Activated naive CD4-positive, alpha-beta T cell treated with anti-CD3 and anti-CD28 coated beads, Interleukin-2, amount 50 U/mL, for 24 hours (primary cell): ENCODE results near the gene TMEM59L.

Experiments used
- H3K27ac Mint-ChIP-seq: one replicate; pipeline ENCODE4 v1.8.0; 2021; ENCODE audit warnings: mild to moderate bottlenecking, mixed read lengths
- H3K27me3 Mint-ChIP-seq: one replicate; pipeline ENCODE4 v1.8.0; 2021; ENCODE audit warnings: mixed read lengths
- H3K36me3 Mint-ChIP-seq: one replicate; pipeline ENCODE4 v1.8.0; 2021; ENCODE audit warnings: mixed read lengths
- H3K4me1 Mint-ChIP-seq: one replicate; pipeline ENCODE4 v1.8.0; 2021; ENCODE audit warnings: mixed read lengths
- H3K4me3 Mint-ChIP-seq: one replicate; pipeline ENCODE4 v1.8.0; 2021; ENCODE audit warnings: mild to moderate bottlenecking, mixed read lengths
- H3K9me3 Mint-ChIP-seq: one replicate; pipeline ENCODE4 v1.8.0; 2021; ENCODE audit warnings: mixed read lengths

The TMEM59L gene

DNA sequence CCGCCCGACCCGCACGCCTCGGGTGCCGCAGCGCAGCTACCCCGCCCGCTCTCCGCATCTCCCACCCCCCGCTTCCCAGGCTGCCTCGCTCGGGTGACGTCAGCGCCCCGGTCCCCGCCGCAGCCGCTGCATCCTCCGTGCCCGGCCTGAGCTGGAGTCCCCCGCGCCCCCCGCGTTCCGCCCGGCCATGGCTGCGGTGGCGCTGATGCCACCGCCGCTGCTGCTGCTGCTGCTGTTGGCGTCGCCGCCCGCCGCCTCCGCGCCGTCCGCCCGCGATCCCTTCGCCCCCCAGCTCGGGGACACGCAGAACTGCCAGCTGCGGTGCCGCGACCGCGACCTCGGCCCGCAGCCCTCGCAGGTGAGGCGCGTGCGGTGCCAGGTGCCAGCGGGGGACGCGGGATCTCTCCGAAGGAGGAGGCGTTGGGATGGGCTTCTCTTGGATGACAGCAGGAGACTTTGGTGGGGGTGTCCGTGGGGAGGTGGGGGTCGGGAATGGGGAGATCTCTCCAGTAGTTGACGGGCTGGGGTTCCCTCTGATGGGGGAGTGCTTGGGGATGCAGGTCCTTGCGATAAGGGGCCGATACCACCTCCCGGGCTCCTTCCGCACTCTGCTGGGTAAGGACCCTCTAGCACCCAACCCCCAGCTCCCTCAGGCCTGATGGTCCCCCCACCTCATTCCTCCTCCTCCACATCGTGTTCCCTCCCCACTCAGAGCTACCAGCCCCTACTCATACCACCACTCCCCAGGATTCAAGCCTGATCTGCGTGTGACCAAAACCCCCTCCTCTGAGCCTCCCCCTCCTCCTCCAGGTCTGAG is at the start of gene TMEM59L:
TSS of gene TMEM59L (plus strand) at position 99 of the 817 bp plus-strand sequence. CDS start at position 188, 89 bp downstream.
- no peaks in the 10 kb centered on the region for H3K9me3 Mint-ChIP-seq
- H3K4me3 Mint-ChIP-seq, result peak within 1 kb of the TSS; percentile 79
- H3K36me3 Mint-ChIP-seq, result no peaks in the 10 kb centered on the region
- H3K27me3 Mint-ChIP-seq, result peaks cover 46% of the 10 kb centered on the region
- H3K4me1 Mint-ChIP-seq, result peaks cover 23% of the 10 kb centered on the region
- no peak within 1 kb of the TSS for H3K27ac Mint-ChIP-seq

DNA sequence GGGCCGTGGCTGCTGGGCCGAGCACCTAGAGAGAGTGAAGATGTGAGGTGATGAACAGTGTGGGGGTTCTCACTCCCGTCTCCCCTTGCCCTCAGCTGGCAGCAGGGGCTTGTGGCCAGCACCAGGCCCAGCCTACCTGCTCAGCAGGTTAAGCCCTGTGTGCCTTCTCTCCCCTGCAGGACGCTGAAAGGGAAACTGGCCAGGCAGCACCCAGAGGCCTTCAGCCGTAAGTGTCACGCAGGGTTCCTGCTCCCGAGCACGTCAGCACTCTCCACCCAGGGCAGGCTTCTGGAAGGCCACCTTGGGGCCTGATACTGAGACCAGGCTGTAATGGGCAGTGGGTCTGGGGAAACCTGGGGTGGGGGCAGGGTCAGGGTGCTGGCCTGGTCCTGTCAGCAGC is 45.7 kb upstream of the TMEM59L start:
- Mint-ChIP-seq H3K9me3 (no peaks in the 10 kb centered on the region), H3K27ac (no peak overlapping the region), H3K4me3 (no peak overlapping the region), H3K27me3 (no peaks in the 10 kb centered on the region), H3K4me1 (peaks cover 6% of the 10 kb centered on the region), H3K36me3 (peaks cover 8% of the 10 kb centered on the region)

DNA sequence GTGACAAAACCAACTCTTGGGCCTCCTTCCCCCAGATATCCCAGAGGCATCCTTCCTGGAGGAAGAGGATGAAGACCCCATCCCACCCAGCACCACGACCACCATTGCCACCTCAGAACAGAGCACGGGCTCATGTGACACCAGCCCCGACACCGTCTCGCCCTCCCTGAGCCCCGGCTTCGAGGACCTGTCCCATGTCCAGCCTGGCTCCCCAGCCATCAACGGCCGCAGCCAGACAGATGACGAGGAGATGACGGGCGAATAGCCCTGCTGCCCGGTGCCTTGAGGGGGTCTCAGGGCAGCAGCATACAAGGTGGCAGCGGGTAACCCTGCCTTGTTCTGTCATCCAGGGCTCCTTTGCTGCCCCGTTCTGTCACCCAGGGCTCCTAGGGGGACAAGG is 44.3 kb upstream of the TMEM59L start:
- peaks cover 16% of the 10 kb centered on the region for H3K36me3 Mint-ChIP-seq
- no peak overlapping the region for H3K4me3 Mint-ChIP-seq
- no peaks in the 10 kb centered on the region for H3K9me3 Mint-ChIP-seq
- H3K4me1 Mint-ChIP-seq, result peaks cover 17% of the 10 kb centered on the region
- H3K27me3 Mint-ChIP-seq, result no peaks in the 10 kb centered on the region
- H3K27ac Mint-ChIP-seq, result no peak overlapping the region

DNA sequence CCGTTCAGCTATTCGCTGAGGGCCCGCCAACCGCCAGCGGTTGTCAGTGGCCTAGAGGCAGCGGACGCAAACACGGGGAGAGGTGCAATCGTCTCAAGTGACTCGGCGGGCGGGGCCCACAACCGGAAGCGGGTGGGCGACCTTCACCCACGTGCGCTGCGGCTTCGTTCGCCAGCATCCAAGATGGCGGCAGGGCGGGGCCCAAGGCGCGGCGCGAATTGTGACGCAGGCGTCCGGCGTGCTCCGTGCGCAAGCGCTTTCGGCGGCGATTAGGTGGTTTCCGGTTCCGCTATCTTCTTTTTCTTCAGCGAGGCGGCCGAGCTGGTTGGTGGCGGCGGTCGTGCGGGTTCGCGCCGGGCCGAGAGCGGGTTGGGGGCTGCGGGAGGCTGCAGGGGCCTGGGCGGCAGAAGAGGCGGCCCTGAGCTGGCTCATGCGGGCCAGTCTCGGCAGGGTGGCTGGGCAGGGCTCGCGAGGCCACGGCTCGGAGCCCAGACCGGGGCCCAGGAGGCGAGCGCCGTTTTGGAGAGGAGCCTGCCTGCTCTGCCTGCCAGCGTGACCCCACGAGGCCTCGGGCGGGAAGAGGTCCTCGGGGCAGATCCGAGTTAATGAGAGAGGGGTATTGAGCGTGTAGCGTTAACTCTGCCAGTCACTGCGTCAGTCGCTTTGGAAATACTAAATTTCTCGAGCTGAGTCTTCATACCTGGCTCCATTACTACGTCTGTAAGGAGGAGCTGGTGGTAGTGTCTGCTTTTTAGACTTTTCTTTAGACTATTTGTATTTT is 40.9 kb upstream of the TMEM59L start, which contains the start of gene UBA52:
TSS of gene UBA52 (plus strand) at position 294 of the 781 bp plus-strand sequence. CDS start 1,444 bp downstream, outside the sequence.
- H3K36me3 Mint-ChIP-seq, result peaks cover 22% of the 10 kb centered on the region
- H3K27ac Mint-ChIP-seq, result peak within 1 kb of the TSS; percentile 97
- no peaks in the 10 kb centered on the region for H3K27me3 Mint-ChIP-seq
- no peaks in the 10 kb centered on the region for H3K9me3 Mint-ChIP-seq
- H3K4me3 Mint-ChIP-seq, result peak within 1 kb of the TSS; percentile 96
- H3K4me1 Mint-ChIP-seq, result peaks cover 25% of the 10 kb centered on the region

DNA sequence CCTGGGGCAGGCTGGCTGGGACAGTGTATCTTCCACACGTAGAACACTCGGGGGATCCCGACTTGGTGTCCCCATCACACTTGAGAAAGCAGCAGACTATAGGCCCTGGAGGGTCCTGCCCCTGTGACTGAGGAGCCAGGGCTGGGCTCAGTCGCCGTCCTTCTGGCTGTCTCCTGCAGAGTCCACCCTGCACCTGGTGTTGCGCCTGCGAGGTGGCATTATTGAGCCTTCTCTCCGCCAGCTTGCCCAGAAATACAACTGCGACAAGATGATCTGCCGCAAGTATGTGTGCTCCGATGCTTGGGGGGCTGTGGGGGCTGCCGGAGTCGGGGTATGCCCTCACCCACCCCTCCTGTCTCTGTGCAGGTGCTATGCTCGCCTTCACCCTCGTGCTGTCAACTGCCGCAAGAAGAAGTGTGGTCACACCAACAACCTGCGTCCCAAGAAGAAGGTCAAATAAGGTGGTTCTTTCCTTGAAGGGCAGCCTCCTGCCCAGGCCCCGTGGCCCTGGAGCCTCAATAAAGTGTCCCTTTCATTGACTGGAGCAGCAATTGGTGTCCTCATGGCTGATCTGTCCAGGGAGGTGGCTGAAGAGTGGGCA is 37.9 kb upstream of the TMEM59L start:
- H3K27ac Mint-ChIP-seq, result no peak overlapping the region
- H3K9me3 Mint-ChIP-seq, result no peaks in the 10 kb centered on the region
- peaks cover 25% of the 10 kb centered on the region for H3K4me1 Mint-ChIP-seq
- no peaks in the 10 kb centered on the region for H3K27me3 Mint-ChIP-seq
- H3K36me3 Mint-ChIP-seq, result peaks cover 15% of the 10 kb centered on the region
- peak overlapping the region; percentile 54 for H3K4me3 Mint-ChIP-seq

DNA sequence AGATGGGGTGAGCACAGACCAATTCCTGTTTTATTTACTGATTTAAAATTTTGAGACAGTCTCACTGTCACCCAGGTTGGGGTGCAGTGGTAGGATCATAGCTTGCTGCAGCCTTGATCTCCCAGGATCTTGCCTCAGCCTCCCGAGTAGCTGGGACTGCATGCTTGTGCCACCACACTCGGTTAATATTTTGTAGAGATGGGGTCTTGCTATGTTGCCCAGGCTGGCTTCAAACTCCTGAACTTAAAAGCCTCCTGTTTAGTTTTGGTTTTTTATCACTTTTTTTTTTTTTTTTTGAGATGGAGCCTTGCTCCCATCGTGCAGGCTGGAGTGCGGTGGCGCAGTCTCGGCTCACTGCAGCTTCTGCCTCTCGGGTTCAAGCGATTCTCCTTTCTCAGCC is 36.3 kb upstream of the TMEM59L start:
- Mint-ChIP-seq H3K27me3 (no peaks in the 10 kb centered on the region), H3K27ac (no peak overlapping the region), H3K9me3 (no peaks in the 10 kb centered on the region), H3K4me3 (no peak overlapping the region), H3K36me3 (peaks cover 14% of the 10 kb centered on the region), H3K4me1 (peaks cover 23% of the 10 kb centered on the region)

DNA sequence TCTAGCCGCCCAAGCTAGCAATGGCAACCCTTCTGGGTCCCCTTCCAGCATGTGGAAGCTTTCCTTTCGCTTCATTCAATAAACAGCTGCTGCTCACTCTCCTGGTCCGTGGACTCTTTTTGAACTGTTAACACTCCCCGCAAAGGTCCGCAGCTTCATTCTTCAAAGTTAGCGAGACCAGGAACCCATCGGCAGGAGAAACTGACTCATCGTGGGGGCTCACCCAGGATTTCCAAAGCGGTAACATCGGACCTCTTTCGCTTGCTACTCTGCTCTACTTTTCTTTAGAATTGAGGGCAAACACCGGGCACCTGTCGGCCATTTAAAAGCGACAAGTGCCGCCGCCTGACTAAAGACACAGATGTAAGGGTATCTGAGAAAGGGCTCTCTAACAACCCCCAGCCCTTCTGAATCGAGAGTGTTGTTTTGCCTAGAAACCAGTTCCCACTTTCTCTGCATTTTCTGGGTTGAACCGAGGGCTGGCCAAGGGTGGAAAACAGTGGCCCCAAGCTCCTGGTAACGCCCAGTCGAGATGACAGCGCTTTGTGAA is 35.2 kb upstream of the TMEM59L start:
- H3K4me3 Mint-ChIP-seq, result no peak overlapping the region

DNA sequence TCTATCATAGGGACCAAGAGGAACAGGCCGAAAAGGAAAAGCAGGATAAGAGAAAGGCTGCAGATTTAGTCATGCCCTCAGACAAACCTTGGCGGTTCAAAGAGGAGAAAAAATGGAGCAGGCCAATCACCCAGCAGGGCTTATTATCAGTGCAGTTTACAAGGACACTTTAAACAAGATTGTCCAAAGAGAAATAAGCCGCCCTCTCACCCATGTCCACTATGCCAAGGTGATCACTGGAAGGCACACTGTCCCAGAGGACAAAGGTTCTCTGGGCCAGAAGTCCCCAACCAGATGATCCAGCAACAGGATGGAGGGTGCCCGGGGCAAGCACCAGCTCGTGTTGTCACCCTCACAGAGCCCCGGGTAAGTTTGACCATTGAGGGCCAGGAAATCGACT is 32.4 kb upstream of the TMEM59L start:
- Mint-ChIP-seq H3K4me3 (no peak overlapping the region), H3K36me3 (peaks cover 4% of the 10 kb centered on the region), H3K9me3 (no peaks in the 10 kb centered on the region), H3K27ac (no peak overlapping the region), H3K27me3 (no peaks in the 10 kb centered on the region), H3K4me1 (peaks cover 2% of the 10 kb centered on the region)

More for the DNA sequence above, 35.2 kb upstream of the TMEM59L start:
- Mint-ChIP-seq H3K27me3 (no peaks in the 10 kb centered on the region), H3K4me1 (peaks cover 18% of the 10 kb centered on the region), H3K36me3 (peaks cover 12% of the 10 kb centered on the region), H3K27ac (no peak overlapping the region), H3K9me3 (no peaks in the 10 kb centered on the region)

DNA sequence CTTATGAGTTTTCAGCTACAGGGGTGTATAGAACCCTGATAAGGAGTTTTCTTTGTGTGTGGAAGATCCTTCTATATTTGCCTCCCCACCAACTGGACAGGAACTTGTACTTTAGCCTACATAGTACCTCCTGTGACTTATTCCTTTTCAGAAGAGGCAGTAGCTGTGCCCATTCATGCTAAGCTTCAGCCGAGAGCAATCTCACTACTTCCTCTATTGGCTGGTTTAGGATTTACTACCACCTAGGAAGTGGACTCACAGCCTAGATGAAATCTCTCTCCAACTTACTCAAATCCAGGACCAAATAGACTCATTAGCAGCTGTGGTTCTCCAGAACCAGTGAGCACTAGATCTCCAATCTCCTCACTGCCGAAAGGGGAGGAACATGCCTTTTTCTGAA is 26.4 kb upstream of the TMEM59L start:
- peaks cover 3% of the 10 kb centered on the region for H3K36me3 Mint-ChIP-seq
- peaks cover 38% of the 10 kb centered on the region for H3K4me1 Mint-ChIP-seq
- no peaks in the 10 kb centered on the region for H3K27me3 Mint-ChIP-seq
- no peak overlapping the region for H3K4me3 Mint-ChIP-seq
- H3K9me3 Mint-ChIP-seq, result no peaks in the 10 kb centered on the region
- H3K27ac Mint-ChIP-seq, result no peak overlapping the region

DNA sequence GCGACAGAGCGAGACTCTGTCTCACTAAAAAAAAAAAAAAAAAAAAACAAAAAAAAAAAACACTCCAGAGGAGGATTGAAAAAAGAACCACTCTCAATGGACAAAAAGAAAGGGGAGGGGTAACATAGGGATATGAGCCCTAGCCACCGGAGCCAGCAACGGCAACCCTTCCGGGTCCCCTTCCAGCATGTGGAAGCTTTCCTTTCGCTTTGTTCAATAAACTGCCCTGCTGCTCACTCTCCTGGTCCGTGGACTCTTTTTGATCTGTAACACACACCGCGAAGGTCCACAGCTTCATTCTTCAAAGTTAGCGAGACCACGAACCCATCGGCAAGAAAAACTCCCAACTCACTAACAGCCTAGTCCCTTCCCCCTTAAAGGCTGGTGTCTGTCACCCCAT is 25.1 kb upstream of the TMEM59L start:
- Mint-ChIP-seq H3K4me3 (peak overlapping the region; percentile 89), H3K27ac (no peak overlapping the region), H3K4me1 (peaks cover 38% of the 10 kb centered on the region), H3K27me3 (no peaks in the 10 kb centered on the region), H3K36me3 (peaks cover 3% of the 10 kb centered on the region), H3K9me3 (no peaks in the 10 kb centered on the region)

DNA sequence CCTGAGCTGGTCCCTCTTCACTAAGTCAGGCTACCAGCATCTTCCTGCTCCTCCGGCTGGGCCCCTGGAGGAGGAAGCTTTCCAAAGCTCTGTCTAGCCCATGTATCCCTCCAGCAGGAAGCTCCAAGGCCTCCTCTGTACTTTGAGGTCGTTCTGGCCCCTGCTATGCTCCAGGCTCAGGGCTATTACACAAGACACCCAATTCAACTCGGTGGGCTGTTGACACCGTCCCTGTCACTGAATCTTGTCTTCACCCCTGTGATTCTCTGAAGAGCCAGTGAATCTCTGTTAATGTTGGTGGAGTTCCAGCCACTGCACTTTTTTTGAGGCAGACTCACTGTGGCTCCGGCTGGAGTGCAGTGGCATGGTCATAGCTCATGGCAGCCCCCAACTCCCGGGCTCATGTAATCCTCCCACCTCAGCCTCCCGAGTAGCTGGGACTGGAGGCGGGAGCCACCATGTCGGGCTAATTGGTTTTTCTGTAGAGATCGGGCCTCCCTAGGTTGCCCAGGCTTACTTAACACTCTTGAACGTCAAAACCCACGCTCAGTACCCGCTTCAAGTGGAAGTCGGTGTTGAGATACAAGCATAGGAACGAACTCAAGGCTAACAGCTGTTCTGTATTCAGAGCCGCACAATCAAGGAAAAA is 24.6 kb upstream of the TMEM59L start:
- H3K9me3 Mint-ChIP-seq, result no peaks in the 10 kb centered on the region
- H3K4me3 Mint-ChIP-seq, result peak overlapping the region; percentile 89
- peaks cover 38% of the 10 kb centered on the region for H3K4me1 Mint-ChIP-seq
- peaks cover 3% of the 10 kb centered on the region for H3K36me3 Mint-ChIP-seq
- no peaks in the 10 kb centered on the region for H3K27me3 Mint-ChIP-seq
- peak overlapping the region; percentile 91 for H3K27ac Mint-ChIP-seq

DNA sequence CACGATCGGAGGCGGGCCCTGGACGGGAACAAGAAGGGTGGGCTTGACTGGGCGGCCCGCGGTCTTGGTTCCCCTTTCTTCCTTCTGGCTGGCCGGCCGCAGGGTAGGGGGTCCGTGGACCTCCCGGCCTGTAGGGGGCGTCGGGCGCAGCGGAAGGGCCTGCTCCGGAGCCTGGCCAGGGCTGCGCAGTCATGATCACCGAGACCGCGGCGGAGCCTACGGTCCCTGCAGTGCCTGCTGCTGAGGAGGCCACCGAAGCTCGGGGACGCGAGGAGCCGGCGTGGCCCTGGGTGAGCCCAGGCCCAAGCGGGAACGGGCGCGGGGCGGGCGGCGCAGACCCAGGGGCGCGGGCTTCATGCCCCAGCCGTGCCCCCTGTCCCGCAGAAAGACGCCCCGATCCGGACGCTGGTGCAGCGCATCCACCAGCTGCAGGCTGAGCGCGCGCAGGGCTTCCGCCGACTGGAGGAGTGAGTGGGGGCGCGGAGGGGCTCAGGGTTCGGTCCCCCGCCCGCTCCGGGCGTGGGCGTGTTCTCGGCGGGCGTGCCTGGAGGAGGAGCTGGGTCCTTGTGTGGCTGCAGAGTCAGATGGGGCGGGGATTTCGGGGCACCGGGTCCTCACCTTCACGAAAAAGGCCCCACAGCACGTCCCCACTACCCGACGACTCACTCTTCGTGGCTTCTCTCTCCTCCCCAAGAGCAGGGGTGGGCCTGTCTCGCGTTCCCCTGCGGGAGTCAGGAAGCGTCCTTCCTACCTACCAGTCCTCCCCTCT is 23.9 kb upstream of the TMEM59L start, which contains the start of gene REX1BD:
TSS of gene REX1BD (plus strand) at position 188 of the 769 bp plus-strand sequence. CDS start at position 192, 4 bp downstream.
- Mint-ChIP-seq H3K9me3 (no peaks in the 10 kb centered on the region), H3K4me1 (peaks cover 38% of the 10 kb centered on the region), H3K4me3 (peak within 1 kb of the TSS; percentile 89), H3K36me3 (peaks cover 3% of the 10 kb centered on the region), H3K27me3 (no peaks in the 10 kb centered on the region), H3K27ac (peak within 1 kb of the TSS; percentile 96)

DNA sequence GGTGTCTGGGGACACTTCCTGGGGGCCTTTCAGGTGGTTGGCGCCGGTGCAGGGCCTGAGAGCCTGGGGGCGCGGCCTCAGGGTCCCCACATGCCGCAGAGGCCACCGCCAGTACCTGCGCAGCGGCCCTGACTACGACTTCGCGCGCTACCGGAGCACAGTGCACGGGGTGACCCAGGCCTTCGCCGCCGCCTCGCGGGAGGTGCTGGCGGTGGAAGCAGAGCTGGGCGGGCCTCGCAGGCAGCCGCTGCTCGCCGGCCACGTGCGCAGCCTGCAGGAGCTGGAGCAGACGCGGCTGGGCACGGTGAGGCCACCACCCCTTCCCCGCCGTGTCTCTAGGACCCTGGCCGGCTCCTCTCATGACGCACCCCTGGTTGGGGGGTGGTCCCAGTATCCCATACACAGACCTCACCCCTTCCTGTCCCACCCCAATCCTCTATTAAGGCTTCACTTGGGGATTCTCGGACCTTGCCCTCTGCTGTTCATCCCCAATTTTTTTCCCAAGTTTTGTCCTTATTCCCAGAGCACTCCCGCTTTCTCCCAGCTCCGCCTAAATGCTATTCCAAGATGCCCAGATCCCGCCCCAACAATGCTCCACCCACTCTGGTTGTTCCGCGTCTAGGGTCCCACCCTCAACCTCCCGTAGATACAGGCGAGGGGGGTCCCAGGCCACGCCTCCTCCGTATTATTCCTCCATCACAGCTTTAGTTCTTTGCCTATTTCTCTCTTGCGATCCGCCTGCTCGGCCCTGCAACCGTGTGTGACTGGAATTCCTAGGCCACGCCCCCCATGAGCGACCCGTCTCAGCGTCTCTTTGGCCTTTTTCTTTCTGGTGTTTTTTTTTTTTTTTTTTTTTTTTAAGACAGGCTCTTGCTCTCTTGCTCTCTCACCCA is 23.0 kb upstream of the TMEM59L start:
- Mint-ChIP-seq H3K27me3 (no peaks in the 10 kb centered on the region), H3K36me3 (peaks cover 3% of the 10 kb centered on the region), H3K27ac (peak overlapping the region; percentile 96), H3K4me1 (peaks cover 39% of the 10 kb centered on the region), H3K9me3 (no peaks in the 10 kb centered on the region), H3K4me3 (peak overlapping the region; percentile 89)
